A549 (cell line): ENCODE data around the gene ZNF428. TPM values are rescaled to one million over a fixed set of nuclear protein-coding genes. Genes with fewer than 3 reads are reported as not detected.

Experiments
- ATAC-seq, 2 experiments: fragments of 200-7000 bp in 1 of 2; fragments of >200 bp in 1 of 2; cut with Nextera tagmentation in 1 of 2; cut with Tn5 transposase in 1 of 2; 3 replicates each; pipeline versions ENCODE4 v1.8.0 to v1.9.1; 2018 to 2020; ENCODE audit warnings: mild to moderate bottlenecking in 1 of 2, moderate library complexity in 1 of 2
- CTCF ChIA-PET: fragments of 300-600 bp; sonication (Branson Sonifier 250); formaldehyde crosslinking; extraction: SDS; loops from one replicate; lab custom pipeline; 2021; ENCODE audit warnings: antibody characterized with exemption, inconsistent platforms; lab: Yijun Ruan, JAX
- POLR2A ChIA-PET: fragments of 350-600 bp; formaldehyde crosslinking; extraction: SDS; loops from one replicate; lab custom pipeline; 2021; ENCODE audit warnings: antibody characterized with exemption, inconsistent platforms; lab: Yijun Ruan, JAX
- DNase-seq, 2 experiments: peaks; one replicate each; pipeline versions ENCODE4 v3.0.0 to v3.0.0-alpha.2; 2011 to 2016; ENCODE audit warnings: low read depth in 1 of 2, low spot score in 1 of 2
- FAIRE-seq: peaks from 2 replicates; lab custom pipeline; 2011; peaks lifted over from hg19 to GRCh38; lab: Jason Lieb, UNC
- H3K27ac ChIP-seq, 2 experiments: fragments of >200 bp; sonication (Bioruptor Twin); formaldehyde crosslinking; 3 replicates each; pipeline ENCODE4 v1.5.1; 2016 to 2017
- H3K4me1 ChIP-seq: fragments of >200 bp; sonication (Bioruptor Twin); formaldehyde crosslinking; 3 replicates; pipeline ENCODE4 v1.6.1; 2016
- H3K4me2 ChIP-seq: fragments of >200 bp; sonication (Bioruptor Twin); formaldehyde crosslinking; 3 replicates; pipeline ENCODE4 v1.6.1; 2016
- H3K4me3 ChIP-seq: fragments of >200 bp; sonication (Bioruptor Twin); formaldehyde crosslinking; 3 replicates; pipeline ENCODE4 v1.5.1; 2016
- H3K9me3 ChIP-seq: fragments of >200 bp; sonication (Bioruptor Twin); formaldehyde crosslinking; 3 replicates; pipeline ENCODE4 v1.6.1; 2016
- CBX8 ChIP-seq: fragments of 200-600 bp; sonication (generic); IDR thresholded peaks from 2 replicates; pipeline ENCODE4 v1.6.1; 2016
- CEBPB ChIP-seq, 2 experiments: fragments of >200 bp in 1 of 2; sonication (Bioruptor Twin) in 1 of 2; formaldehyde crosslinking in 1 of 2; IDR thresholded peaks; 2 replicates each; pipeline ENCODE4 v1.6.1; 2012 to 2016
- EHMT2 ChIP-seq: fragments of 200-600 bp; sonication (generic); IDR thresholded peaks from 2 replicates; pipeline ENCODE4 v1.6.1; 2016; ENCODE audit warnings: antibody characterized with exemption, low read depth, mild to moderate bottlenecking, moderate library complexity
- EP300 ChIP-seq, 2 experiments: fragments of >200 bp; sonication (Bioruptor Twin); formaldehyde crosslinking; IDR thresholded peaks; 2 replicates in 1 of 2; 3 replicates in 1 of 2; pipeline ENCODE4 v1.6.1; 2016 to 2017
- ESRRA ChIP-seq: fragments of 150-350 bp; IDR thresholded peaks from 2 replicates; pipeline ENCODE4 v1.6.1; 2014; ENCODE audit warnings: mild to moderate bottlenecking, low read length, borderline replicate concordance
- FOSL2 ChIP-seq, 2 experiments: fragments of 450-650 bp in 1 of 2; fragments of >200 bp in 1 of 2; sonication (Bioruptor Twin) in 1 of 2; formaldehyde crosslinking; IDR thresholded peaks; 2 replicates each; pipeline versions ENCODE4 v1.5.0 to v1.6.1; 2016 to 2020; ENCODE audit warnings: mild to moderate bottlenecking in 1 of 2, moderate library complexity in 1 of 2
- FOXS1 ChIP-seq: fragments of 250-450 bp; sonication (Bioruptor Pico); IDR thresholded peaks from 2 replicates; pipeline ENCODE4 v1.5.0; 2020; ENCODE audit warnings: mild to moderate bottlenecking, moderate library complexity
- HEYL ChIP-seq: fragments of 250-450 bp; sonication (Bioruptor Pico); IDR thresholded peaks from 2 replicates; pipeline ENCODE4 v1.8.0; 2021; ENCODE audit warnings: mild to moderate bottlenecking, moderate library complexity
- HOXB5 ChIP-seq: fragments of 250-450 bp; sonication (Bioruptor Pico); IDR thresholded peaks from 2 replicates; pipeline ENCODE4 v1.5.0; 2020; ENCODE audit warnings: mild to moderate bottlenecking, moderate library complexity
- JUN ChIP-seq, 2 experiments: fragments of >200 bp; sonication (Bioruptor Twin); formaldehyde crosslinking; IDR thresholded peaks; 2 replicates in 1 of 2; 3 replicates in 1 of 2; pipeline ENCODE4 v1.6.1; 2016 to 2017
- KDM1A ChIP-seq: fragments of 200-600 bp; sonication (generic); IDR thresholded peaks from 2 replicates; pipeline ENCODE4 v1.6.1; 2016; ENCODE audit warnings: low read depth, mild to moderate bottlenecking
- MYC ChIP-seq: IDR thresholded peaks from 2 replicates; pipeline ENCODE4 v1.6.1; 2012; ENCODE audit warnings: mild to moderate bottlenecking, inconsistent platforms, low read length, improper control_type of control experiment, borderline replicate concordance
- NPAS2 ChIP-seq: fragments of 250-450 bp; sonication (Bioruptor Pico); IDR thresholded peaks from 2 replicates; pipeline ENCODE4 v1.8.0; 2022; ENCODE audit warnings: mild to moderate bottlenecking, moderate library complexity, borderline replicate concordance
- PHF8 ChIP-seq: fragments of 200-600 bp; sonication (generic); IDR thresholded peaks from 2 replicates; pipeline ENCODE4 v1.6.1; 2016; ENCODE audit warnings: low read depth, mild to moderate bottlenecking, antibody characterized with exemption, moderate library complexity, borderline replicate concordance
- POLR2A ChIP-seq: IDR thresholded peaks from 2 replicates; pipeline ENCODE4 v1.6.1; 2012; ENCODE audit warnings: mild to moderate bottlenecking, low read length
- POLR2AphosphoS2 ChIP-seq: conservative IDR thresholded peaks from 2 replicates; pipeline ENCODE4 v1.6.1; 2012; ENCODE audit warnings: low read length, improper control_type of control experiment, inconsistent platforms
- RFX5 ChIP-seq: fragments of 450-650 bp; IDR thresholded peaks from 2 replicates; pipeline ENCODE4 v1.7.1; 2014; ENCODE audit warnings: antibody characterized with exemption, mild to moderate bottlenecking, moderate library complexity
- SREBF2 ChIP-seq: fragments of 450-650 bp; IDR thresholded peaks from 2 replicates; pipeline ENCODE4 v1.6.1; 2014; ENCODE audit warnings: mild to moderate bottlenecking, moderate library complexity
- TFCP2L1 ChIP-seq: fragments of 250-450 bp; sonication (Bioruptor Pico); IDR thresholded peaks from 2 replicates; pipeline ENCODE4 v1.5.0; 2021; ENCODE audit warnings: mild to moderate bottlenecking
- TP53 ChIP-seq: fragments of 250-450 bp; sonication (Bioruptor Pico); IDR thresholded peaks from 2 replicates; pipeline ENCODE4 v1.5.0; 2021; ENCODE audit warnings: mild to moderate bottlenecking, moderate library complexity
- ZC3H11A ChIP-seq: fragments of 450-650 bp; IDR thresholded peaks from 2 replicates; pipeline ENCODE4 v1.6.1; 2014; ENCODE audit warnings: antibody characterized with exemption, mild to moderate bottlenecking
- ZNF302 ChIP-seq: fragments of 250-450 bp; sonication (Bioruptor Pico); IDR thresholded peaks from 2 replicates; pipeline ENCODE4 v1.9.0; 2021; ENCODE audit warnings: inconsistent platforms, mild to moderate bottlenecking, moderate library complexity
- WGBS: methylation state at CpG from one replicate; pipeline ENCODE4 v1.1.6; 2017; ENCODE audit errors: missing lambda C conversion rate; 5-methylcytosine and 5-hydroxymethylcytosine counted together
- polyA plus RNA-seq, 4 experiments: library from polyadenylated mRNA; depleted of rRNA in 3 of 4; stranded (reverse); fragments of >200 nt; fragmentation: RNase III in 1 of 4; extraction: RNeasy Plus Mini Kit Qiagen cat#74134 plus additional on column Dnase treatment in 1 of 4; gene quantifications; 2 replicates in 3 of 4; 3 replicates in 1 of 4; pipeline ENCODE4 v1.2.3, GENCODE V29; 2011 to 2017
- TF ChIP-seq, protein P1 (sequence below): fragments of >200 bp; sonication (Bioruptor Twin); formaldehyde crosslinking; IDR thresholded peaks from 3 replicates; pipeline ENCODE4 v1.6.1; 2016
- TF ChIP-seq, protein P2 (sequence below): fragments of 150-350 bp; IDR thresholded peaks from 2 replicates; pipeline ENCODE4 v1.6.1; 2014; ENCODE audit warnings: low read depth, mild to moderate bottlenecking, low read length
- TF ChIP-seq, protein P3 (sequence below): IDR thresholded peaks from 2 replicates; pipeline ENCODE4 v1.6.1; 2012
- TF ChIP-seq, protein P4 (sequence below): IDR thresholded peaks from 2 replicates; pipeline ENCODE4 v1.6.1; 2012; ENCODE audit warnings: low read depth, borderline replicate concordance
- TF ChIP-seq, protein P5 (sequence below): fragments of 250-450 bp; sonication (Bioruptor Pico); IDR thresholded peaks from 2 replicates; pipeline ENCODE4 v1.5.0; 2020; ENCODE audit warnings: low read depth, mild to moderate bottlenecking, moderate library complexity
- TF ChIP-seq, protein P6 (sequence below): fragments of 450-650 bp; IDR thresholded peaks from 2 replicates; pipeline ENCODE4 v1.6.1; 2014; ENCODE audit warnings: antibody characterized with exemption

Gene ZNF428
- polyA plus RNA-seq, 2 of the 4 experiments (the other 2 are of a cell fraction): 22.9 to 52.4 TPM

DNA sequence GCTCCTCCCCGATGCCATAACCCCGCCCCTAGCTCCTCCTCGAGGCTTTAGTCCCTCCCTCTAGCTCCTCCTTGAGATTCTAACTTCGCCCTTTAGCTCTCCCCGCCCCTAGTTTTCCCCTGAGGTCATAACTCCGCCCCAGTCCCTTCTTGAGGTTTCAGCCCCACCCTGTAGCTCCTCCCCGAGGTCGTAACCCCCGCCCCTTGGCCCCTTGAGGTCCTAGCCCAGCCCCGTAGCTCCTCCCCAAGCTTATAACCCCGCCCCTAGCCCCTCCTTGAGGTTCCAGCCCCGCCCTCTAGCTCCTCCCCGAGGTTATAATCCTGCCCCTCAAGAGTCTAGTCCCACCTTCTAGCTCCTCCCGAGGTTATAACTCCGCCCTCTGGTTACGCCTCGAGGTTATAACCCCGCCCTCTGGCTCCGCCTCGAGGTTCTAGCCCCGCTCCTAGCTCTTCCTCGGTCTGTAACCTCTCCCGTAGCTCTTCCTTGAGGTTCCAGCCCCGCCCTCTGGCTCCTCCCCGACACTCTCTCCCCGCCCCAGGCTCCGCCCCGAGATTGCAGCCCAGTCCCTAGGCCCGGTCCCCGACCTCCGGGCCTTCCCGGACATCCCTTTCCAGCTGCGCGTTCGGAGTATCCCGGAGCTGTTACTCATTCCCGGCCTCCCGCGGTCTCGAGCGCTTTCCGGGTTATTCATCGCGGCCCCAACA lies 49.1 kb upstream of the ZNF428 start:
- WGBS: 1% methylated on average over 37 of the region's 44 CpGs
- peak; percentile 79 for FAIRE-seq
- H3K9me3 ChIP-seq: no peaks in the 10 kb centered on the region
- POLR2A ChIA-PET: interaction anchor here (0.5 to 4.3 kb wide), 31 partner anchors 10 to 1222 kb away, joined by 3 to 75 read pairs (median 5); partner anchors contain the start of genes IRGQ, KCNN4, SMG9 and TOMM40
- H3K4me1 ChIP-seq: peaks cover 22% of the 10 kb centered on the region
- ATAC-seq: peak; percentile 87 to 95
- CTCF ChIA-PET: interaction anchor here (0.7 to 2.9 kb wide), 35 partner anchors 10 to 221 kb away, joined by 3 to 34 read pairs (median 4); partner anchors contain the start of genes IRGC, KCNN4 and SMG9
- H3K4me2 ChIP-seq: peak overlapping the region; percentile 84
- no peak for TF ChIP-seq RFX5
- TF ChIP-seq ESRRA: no peak
- TF ChIP-seq CEBPB (IDR thresholded peaks at IDR 0.05): no peak
- TF ChIP-seq, protein P1, sequence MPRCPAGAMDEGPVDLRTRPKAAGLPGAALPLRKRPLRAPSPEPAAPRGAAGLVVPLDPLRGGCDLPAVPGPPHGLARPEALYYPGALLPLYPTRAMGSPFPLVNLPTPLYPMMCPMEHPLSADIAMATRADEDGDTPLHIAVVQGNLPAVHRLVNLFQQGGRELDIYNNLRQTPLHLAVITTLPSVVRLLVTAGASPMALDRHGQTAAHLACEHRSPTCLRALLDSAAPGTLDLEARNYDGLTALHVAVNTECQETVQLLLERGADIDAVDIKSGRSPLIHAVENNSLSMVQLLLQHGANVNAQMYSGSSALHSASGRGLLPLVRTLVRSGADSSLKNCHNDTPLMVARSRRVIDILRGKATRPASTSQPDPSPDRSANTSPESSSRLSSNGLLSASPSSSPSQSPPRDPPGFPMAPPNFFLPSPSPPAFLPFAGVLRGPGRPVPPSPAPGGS: peak; percentile 59; the same call in 1 of the 3 replicates
- no peak for TF ChIP-seq ZNF302 (CRISPR knock-in tag)
- TF ChIP-seq, protein P2, sequence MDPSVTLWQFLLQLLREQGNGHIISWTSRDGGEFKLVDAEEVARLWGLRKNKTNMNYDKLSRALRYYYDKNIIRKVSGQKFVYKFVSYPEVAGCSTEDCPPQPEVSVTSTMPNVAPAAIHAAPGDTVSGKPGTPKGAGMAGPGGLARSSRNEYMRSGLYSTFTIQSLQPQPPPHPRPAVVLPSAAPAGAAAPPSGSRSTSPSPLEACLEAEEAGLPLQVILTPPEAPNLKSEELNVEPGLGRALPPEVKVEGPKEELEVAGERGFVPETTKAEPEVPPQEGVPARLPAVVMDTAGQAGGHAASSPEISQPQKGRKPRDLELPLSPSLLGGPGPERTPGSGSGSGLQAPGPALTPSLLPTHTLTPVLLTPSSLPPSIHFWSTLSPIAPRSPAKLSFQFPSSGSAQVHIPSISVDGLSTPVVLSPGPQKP: no peak
- no peak for TF ChIP-seq HEYL (CRISPR knock-in tag)
- TF ChIP-seq PHF8: peak; percentile 95
- TF ChIP-seq TFCP2L1 (CRISPR knock-in tag): no peak
- TF ChIP-seq ZC3H11A: no peak
- TF ChIP-seq TP53: no peak
- TF ChIP-seq MYC: peak; percentile 38; the same call in 1 of the 2 replicates
- TF ChIP-seq POLR2A: peak; percentile 76
- TF ChIP-seq, protein P3, sequence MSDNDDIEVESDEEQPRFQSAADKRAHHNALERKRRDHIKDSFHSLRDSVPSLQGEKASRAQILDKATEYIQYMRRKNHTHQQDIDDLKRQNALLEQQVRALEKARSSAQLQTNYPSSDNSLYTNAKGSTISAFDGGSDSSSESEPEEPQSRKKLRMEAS: peak; percentile 28; the same call in 1 of the 2 replicates
- TF ChIP-seq FOXS1: no peak
- TF ChIP-seq, protein P4, sequence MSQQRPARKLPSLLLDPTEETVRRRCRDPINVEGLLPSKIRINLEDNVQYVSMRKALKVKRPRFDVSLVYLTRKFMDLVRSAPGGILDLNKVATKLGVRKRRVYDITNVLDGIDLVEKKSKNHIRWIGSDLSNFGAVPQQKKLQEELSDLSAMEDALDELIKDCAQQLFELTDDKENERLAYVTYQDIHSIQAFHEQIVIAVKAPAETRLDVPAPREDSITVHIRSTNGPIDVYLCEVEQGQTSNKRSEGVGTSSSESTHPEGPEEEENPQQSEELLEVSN: no peak; the same call in 1 of the 2 replicates
- no peak for TF ChIP-seq CBX8
- peak in 1 of 2 experiments; percentile 69; a peak in 2 of 5 replicates for TF ChIP-seq JUN (IDR thresholded peaks at IDR 0.05)
- TF ChIP-seq KDM1A: no peak
- TF ChIP-seq, all 56 proteins: peak for 6
- peak overlapping the region; percentile 58 for H3K4me3 ChIP-seq
- H3K27ac ChIP-seq: peak overlapping the region; percentile 81 to 87
- DNase-seq: peak; percentile 99 to 100

DNA sequence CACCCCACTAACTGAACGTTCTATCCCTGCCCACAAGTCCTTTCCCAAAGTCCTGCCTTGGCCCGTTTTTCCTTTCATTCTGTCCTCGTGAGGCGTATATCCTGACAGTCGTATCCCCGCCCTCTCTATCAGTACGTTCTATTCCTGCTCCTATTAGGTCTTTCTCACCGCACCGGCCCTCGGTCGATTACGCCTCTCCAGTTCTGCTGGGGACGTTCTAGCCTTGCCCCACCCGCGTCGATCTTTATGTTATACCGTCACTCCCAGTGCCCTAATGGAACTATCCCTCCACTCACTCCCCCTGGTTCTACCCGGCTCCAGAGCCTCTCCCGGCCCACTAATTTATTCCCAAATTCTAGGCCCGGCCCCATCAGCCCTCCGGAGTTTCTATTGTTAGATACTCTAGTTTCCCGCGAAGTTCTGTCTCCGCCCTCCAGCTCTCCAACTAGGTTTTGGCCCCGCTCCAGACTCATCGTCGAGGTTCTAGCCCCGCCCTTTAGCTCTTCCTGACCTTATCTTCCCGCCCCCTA lies 48.5 kb upstream of the ZNF428 start:
- Histone ChIP-seq H3K4me3 (peak overlapping the region; percentile 33), H3K4me2 (peak overlapping the region; percentile 63), H3K4me1 (peaks cover 22% of the 10 kb centered on the region), H3K9me3 (no peaks in the 10 kb centered on the region), H3K27ac (peak overlapping the region in 1 of 2 experiments; percentile 70; a peak in 3 of 6 replicates)
- ChIA-PET POLR2A (interaction anchor here (0.5 to 4.3 kb wide), 29 partner anchors 11 to 1223 kb away, joined by 3 to 75 read pairs (median 5); partner anchors contain the start of genes IRGQ, KCNN4, SMG9 and TOMM40), CTCF (interaction anchor here (0.7 to 2.9 kb wide), 33 partner anchors 10 to 220 kb away, joined by 3 to 34 read pairs (median 4); partner anchors contain the start of genes IRGC and KCNN4)
- WGBS: 55% methylated on average over 29 of the region's 29 CpGs
- FAIRE-seq: no peak
- ATAC-seq: no peak
- DNase-seq: no peak
- TF ChIP-seq, protein P5, sequence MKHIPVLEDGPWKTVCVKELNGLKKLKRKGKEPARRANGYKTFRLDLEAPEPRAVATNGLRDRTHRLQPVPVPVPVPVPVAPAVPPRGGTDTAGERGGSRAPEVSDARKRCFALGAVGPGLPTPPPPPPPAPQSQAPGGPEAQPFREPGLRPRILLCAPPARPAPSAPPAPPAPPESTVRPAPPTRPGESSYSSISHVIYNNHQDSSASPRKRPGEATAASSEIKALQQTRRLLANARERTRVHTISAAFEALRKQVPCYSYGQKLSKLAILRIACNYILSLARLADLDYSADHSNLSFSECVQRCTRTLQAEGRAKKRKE: no peak
- TF ChIP-seq EP300 (IDR thresholded peaks at IDR 0.05) (no peak), POLR2AphosphoS2 (no peak), POLR2A (no peak), KDM1A (no peak), EHMT2 (no peak), FOSL2 (IDR thresholded peaks at IDR 0.05) (no peak), FOSL2 (CRISPR knock-in tag; IDR thresholded peaks at IDR 0.05) (no peak), HOXB5 (CRISPR knock-in tag) (no peak), NPAS2 (CRISPR knock-in tag) (no peak), SREBF2 (no peak), RFX5 (no peak)
- TF ChIP-seq, protein P6, sequence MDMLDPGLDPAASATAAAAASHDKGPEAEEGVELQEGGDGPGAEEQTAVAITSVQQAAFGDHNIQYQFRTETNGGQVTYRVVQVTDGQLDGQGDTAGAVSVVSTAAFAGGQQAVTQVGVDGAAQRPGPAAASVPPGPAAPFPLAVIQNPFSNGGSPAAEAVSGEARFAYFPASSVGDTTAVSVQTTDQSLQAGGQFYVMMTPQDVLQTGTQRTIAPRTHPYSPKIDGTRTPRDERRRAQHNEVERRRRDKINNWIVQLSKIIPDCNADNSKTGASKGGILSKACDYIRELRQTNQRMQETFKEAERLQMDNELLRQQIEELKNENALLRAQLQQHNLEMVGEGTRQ: no peak
